Mononuclear cell (primary cell): ENCODE data around the gene GNB2. TPM values are rescaled to one million over a fixed set of nuclear protein-coding genes. Genes with fewer than 3 reads are reported as not detected.

Experiments used
- H3K27me3 ChIP-seq: 2 replicates; pipeline ENCODE4 v1.6.0; 2011; ENCODE audit warnings: low read length, control low read depth; ENCODE audit not compliant: insufficient read depth
- H3K4me1 ChIP-seq: 2 replicates; pipeline ENCODE4 v1.5.1; 2011; ENCODE audit warnings: mild to moderate bottlenecking, low read length, control low read depth; ENCODE audit not compliant: insufficient read depth
- H3K4me3 ChIP-seq: 2 replicates; pipeline ENCODE4 v1.5.1; 2011; ENCODE audit warnings: mild to moderate bottlenecking, low read length, moderate library complexity
- H3K9me3 ChIP-seq: 2 replicates; pipeline ENCODE4 v1.5.1; 2011; ENCODE audit warnings: low read depth, mild to moderate bottlenecking, control low read depth, low read length
- total RNA-seq: library from RNA; depleted of rRNA; stranded (reverse); fragments of >200 nt; gene quantifications from one replicate; pipeline ENCODE4 v1.2.3, GENCODE V29; 2012

The GNB2 gene
- total RNA-seq = 82.2 TPM

DNA sequence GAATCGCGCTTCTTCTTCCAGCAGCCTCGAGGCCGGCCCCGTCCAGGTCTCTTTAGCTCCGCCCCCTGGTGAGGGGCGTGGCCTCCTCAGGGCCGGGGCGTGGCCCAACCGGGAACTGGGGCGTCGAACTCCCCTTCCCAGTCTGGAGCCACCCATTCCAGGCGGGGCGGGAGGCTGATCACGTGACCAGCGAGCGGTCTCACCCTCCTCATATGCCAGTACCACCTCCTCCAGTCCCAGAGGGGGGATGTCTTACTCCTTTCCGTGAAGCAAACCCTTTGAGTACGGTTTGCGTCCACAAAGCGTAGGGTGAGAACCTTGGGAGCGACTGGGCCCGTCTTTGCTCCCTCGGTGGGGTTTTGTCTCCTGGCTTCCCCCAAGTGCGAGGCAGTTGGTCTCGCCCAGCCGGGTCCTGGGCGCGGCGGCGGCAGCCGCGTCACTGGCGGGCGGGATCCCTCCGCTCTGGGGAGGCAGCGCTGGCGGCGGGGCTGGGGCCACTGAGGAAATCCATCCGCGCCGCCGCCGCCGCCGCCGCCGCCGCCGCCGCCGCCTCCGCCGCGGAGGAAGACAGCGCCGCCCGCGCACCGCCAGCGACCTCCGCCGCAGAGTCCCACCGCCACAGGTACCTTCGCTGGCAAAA is at the start of gene GNB2:
TSS of gene GNB2 (plus strand) at position 439 of the 640 bp plus-strand sequence. CDS start 2,526 bp downstream, outside the sequence.
- Histone ChIP-seq H3K4me3 (peak within 1 kb of the TSS; percentile 95), H3K9me3 (no peaks in the 10 kb centered on the region), H3K27me3 (no peaks in the 10 kb centered on the region), H3K4me1 (peaks cover 29% of the 10 kb centered on the region)

DNA sequence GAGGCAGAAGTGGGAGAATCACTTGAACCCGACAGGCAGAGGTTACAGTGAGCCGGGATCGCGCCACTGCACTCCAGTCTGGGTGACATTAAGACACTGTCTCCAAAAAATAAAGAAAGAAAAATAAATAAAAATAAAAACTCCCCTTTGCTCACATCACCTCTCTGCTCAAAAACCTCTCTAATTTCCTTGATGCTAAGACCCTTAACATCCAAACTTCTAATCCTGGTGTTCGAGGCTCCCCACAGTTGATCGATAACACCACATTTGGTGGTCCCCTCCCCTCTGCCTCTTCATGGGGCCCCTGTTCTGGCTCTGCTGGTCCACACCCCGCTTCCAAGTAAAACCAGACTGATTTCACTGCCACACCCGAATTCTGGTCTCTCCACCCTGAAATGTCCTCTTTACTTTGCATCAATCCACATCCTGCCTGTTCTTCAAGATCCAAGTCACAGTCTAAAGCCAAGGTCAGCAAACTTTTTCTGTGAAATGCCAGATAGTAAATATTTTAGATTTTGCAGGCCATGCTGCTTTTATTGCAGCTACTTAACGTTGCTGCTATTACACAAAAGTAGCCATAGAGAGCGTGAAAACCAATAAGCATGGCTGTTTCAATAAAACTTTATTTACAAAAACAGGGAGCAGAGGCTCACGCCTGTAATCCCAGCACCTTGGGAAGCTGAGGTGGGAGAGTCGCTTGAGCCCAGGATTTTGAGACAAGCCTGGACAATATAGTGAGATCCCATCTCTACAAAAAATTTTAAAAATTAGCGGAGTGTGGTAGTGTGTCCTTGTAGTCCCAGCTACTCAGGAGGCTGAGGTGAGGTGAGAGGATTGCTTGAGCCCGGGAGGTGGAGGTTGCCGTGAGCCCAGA is 49.4 kb upstream of the GNB2 start:
- H3K27me3 ChIP-seq = no peaks in the 10 kb centered on the region

DNA sequence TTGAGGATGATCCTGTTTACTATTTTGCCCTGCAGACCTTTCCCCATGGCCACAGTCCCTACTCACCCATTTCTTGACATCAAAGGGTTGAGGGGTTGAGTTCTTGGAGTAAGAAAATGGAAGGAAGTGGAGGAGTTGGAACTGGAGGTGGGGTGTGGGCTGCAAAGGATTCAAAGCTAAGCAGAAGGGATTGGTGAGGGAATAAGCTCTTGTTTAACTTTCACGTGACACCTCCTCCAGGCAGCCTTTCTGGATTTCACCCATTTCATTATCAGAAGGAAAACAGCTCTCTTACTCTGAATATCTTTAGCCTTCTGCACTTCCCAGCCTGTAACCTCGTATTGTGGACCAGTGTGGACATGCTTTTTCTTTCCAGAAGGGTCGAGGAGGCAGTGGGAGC is 47.5 kb upstream of the GNB2 start:
- H3K4me3 ChIP-seq = no peak overlapping the region
- no peaks in the 10 kb centered on the region for H3K27me3 ChIP-seq
- H3K4me1 ChIP-seq = peaks cover 13% of the 10 kb centered on the region
- H3K9me3 ChIP-seq = no peaks in the 10 kb centered on the region

More for the DNA sequence above, 49.4 kb upstream of the GNB2 start:
- no peaks in the 10 kb centered on the region for H3K9me3 ChIP-seq
- peaks cover 13% of the 10 kb centered on the region for H3K4me1 ChIP-seq
- H3K4me3 ChIP-seq = no peak overlapping the region

DNA sequence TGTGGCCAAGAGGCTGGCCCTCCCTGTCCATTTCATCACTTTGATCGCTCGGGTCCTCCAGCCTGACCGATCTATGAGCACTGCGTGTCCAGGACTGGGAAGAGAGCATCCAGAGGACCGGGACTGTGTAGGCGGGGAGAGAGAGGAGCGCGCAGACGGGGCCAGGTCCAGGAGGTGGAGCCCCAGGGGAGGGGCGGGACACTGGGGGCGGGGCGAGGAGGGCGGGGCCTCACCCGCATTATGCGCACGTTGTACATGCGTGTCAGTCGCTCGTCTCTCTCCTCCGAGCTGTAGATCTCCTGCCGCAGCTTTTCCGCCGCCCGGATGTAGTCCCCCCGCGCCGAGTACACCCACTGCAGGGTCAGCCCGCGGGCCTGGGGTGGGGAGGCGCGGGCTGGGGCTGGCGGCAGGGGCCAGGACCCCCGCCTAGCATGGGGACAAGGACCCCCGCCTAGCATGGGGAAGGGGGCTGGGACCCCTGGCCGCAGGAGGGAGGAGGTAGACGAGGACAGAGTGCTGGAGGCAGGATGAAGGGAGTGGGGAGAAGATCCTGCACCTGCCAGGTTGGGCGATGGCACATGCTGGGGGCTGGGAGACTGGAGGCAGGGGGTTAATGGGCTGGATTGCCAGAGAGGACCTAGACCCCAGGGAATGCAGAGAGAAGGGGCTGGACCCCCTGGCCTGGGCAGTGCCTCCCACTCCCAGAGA is 46.9 kb upstream of the GNB2 start:
- Histone ChIP-seq H3K4me1 (peaks cover 13% of the 10 kb centered on the region), H3K4me3 (no peak overlapping the region), H3K27me3 (no peaks in the 10 kb centered on the region), H3K9me3 (no peaks in the 10 kb centered on the region)

DNA sequence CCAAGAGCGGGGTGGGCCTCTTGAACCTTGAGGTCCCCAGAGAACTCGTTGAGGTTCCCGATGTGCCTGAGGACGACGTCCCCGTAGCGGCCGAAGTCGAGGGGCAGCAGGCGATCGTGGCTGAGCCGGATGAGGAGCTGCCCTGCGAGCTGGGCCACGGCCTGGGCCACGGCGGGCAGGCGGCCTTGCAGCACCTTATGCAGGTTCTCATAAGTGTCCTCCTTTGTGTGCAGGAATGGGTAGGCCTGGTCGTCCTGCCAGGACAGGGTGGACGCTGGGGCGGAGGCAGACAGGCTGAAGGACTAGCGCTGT is 46.3 kb upstream of the GNB2 start:
- Histone ChIP-seq H3K9me3 (no peaks in the 10 kb centered on the region), H3K27me3 (no peaks in the 10 kb centered on the region), H3K4me1 (peaks cover 13% of the 10 kb centered on the region), H3K4me3 (no peak overlapping the region)

DNA sequence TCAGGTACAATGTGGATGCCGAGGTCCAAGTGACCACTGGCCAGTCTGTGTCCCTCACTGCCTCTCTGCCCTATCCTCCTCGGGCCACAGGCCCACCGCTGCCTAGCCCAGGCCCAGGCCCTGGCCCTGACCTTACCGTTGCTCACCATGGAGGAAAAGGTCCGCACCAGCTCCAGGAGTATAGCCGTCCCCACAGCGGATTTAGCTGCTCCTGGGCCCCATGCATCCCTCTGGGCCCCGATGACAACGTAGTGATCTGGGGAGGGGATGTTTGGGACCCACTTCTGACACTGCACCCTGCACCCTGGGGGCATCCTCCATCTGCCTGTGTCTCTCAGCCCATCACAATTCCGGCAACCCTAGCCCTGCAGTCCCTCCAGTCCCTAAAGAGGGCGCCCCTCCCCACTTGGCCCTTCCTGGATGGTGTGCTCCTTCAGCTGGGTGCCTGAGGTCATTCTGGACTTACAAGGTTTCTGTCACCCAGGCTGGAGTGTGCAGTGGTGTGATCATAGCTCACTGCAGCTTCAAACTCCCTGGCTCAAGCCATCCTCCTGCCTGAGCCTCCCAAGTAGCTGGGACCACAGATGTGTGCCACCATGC is 44.3 kb upstream of the GNB2 start:
- Histone ChIP-seq H3K27me3 (peaks cover 3% of the 10 kb centered on the region), H3K9me3 (no peaks in the 10 kb centered on the region), H3K4me1 (peaks cover 23% of the 10 kb centered on the region), H3K4me3 (no peak overlapping the region)

DNA sequence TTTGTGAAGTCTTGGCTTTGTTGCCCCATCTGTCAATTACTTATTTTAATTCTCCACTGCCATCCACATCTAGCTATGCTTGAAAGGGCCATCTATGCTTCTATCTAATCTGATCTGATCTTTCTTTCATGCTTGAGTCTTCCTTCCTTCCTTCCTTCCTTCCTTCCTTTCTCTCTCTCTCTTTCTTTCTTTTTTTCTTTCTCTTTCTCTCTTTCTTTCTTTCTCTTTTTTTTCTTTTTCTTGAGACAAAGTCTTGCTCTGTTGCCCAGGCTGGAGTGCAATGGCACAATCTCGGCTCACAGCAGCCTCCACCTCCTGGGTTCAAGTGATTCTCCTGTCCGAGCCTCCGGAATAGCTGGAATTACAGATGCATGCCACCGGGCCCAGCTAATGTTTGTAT is 43.5 kb upstream of the GNB2 start:
- Histone ChIP-seq H3K27me3 (peaks cover 3% of the 10 kb centered on the region), H3K4me1 (peaks cover 23% of the 10 kb centered on the region), H3K9me3 (no peaks in the 10 kb centered on the region), H3K4me3 (no peak overlapping the region)

DNA sequence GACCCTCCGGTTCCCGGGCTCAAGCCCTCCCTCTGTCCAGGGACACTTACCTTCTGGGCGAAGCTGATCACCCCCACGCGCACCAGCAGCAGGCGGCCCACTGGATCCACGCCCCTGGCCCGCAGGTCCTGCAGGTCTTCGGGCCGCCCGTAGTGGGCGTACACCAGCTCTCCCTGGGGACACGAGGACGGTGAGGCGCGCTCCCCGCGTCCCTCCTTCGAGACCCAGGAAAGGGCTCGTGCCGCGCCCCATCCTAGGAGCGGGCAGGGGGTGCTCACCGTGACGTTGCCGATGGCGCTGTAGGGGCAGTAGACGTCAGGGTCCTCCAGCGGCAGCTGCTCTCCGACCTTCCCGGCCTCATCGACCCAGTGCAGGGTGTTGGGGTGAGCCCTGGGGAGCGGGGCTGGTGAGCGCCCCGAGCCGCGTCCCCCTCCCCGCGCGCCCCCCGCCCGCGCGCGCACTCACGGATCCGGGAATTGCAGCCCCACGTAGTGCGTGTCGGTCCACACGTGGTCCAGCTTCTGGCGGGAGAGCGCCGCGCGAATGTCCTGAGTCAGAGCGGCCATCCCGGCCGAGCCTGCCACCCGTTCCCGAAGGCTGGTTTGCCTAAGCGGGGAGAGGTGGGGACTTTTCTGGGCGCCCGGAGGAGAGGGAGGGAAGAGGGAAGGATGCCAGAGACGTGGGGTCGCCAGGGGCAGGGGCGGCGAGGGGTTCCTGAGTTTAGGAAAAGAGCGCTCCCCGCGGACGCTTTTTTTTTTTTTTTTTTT is 40.4 kb upstream of the GNB2 start:
- Histone ChIP-seq H3K4me1 (peaks cover 10% of the 10 kb centered on the region), H3K9me3 (no peaks in the 10 kb centered on the region), H3K4me3 (peak overlapping the region; percentile 46), H3K27me3 (peaks cover 3% of the 10 kb centered on the region)

DNA sequence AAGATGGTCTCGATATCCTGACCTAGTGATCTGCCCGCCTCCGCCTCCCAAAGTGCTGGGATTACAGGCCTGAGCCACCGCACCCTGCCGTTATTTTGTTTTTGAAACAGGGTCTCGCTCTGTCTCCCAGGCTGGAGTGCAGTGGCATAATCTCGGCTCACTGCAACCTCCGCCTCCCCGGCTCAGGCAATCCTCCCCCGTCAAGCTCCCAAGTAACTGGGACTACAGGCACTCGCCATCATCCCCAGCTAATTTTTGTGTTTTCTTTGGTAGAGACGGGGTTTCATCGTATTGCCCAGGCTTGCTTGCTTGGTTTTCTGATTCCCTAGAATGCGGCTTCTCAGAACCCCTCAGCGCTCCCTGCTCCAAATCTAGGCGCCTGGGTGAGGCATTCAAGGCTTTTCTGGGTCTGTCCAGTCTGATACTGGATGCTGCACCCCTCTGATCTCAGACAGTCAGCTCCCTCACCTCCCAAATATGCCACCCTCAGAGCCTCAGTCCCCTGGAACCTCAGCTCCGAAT is 33.5 kb upstream of the GNB2 start:
- H3K27me3 ChIP-seq = no peaks in the 10 kb centered on the region
- H3K4me3 ChIP-seq = no peak overlapping the region
- no peaks in the 10 kb centered on the region for H3K4me1 ChIP-seq
- no peaks in the 10 kb centered on the region for H3K9me3 ChIP-seq

DNA sequence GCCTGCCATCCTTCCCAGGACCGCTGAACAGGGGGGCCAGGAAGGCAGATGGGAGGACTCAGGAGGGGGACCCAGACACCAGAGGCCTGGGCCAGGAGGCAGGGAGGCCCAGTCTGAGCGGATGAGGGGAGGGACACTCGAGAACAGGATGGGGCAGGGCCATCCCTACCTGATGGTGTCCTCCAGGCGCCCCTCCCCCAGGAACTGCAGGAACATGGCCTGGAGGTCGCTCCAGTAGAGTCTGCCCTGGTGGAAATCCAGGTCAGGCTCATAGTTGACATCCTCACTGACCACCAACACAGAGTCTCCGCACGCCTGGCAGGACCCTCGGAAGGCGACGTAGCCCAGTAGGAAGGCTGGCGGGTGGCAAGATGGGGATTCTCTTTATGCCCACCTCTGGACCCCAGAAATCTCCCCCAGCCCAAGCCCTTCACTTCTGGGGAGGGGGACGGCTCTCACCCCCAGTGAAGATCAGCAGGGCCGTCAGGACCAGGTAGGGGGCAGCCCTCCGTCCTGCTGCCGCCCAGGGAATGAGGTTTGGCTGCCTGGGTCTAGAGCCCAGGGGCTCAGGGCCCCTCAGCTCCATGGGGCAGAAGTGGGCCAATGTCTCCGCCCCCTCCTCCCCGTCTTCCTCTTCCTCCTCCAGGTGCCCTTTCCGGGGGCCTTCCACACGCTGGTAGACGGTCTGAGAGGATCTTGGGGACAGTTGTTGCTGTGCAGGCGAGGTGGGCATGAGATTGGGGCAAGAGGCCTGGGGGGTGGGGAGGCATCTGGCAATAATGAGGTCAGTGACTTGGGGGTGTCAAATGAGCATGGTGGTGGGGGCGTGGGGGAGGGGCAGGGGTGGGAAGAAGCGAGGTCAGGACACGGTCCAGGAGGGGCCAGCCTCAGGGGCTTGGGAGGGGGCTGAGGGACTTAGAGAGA is 32.8 kb upstream of the GNB2 start:
- H3K27me3 ChIP-seq = no peaks in the 10 kb centered on the region
- no peaks in the 10 kb centered on the region for H3K9me3 ChIP-seq
- H3K4me1 ChIP-seq = no peaks in the 10 kb centered on the region
- H3K4me3 ChIP-seq = no peak overlapping the region

DNA sequence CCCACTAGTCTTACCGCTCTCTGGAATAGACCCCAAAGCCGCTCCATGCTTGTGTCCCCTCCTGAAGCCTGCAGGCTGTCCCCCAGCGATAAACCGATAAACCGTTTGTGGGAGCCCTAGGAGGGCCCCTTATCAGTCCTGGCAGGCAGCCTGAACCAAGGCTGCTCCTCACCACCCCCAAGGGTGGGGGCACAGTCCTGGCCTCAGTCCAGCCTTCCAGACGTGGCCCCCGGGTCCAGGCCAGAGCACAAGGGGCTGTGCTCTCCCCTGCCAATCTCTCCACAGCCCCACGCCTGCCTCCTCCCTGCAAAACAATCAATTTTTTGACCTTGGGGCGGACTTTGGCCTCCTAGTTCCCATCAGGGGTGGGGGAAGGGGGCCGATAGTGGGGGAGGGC is 32.1 kb upstream of the GNB2 start, which contains the start of gene TFR2:
TSS of gene TFR2 (minus strand) at position 90 of the 397 bp plus-strand sequence. CDS start at position 47, 43 bp downstream.
- Histone ChIP-seq H3K9me3 (no peaks in the 10 kb centered on the region), H3K27me3 (no peaks in the 10 kb centered on the region), H3K4me3 (no peak within 1 kb of the TSS), H3K4me1 (no peaks in the 10 kb centered on the region)

DNA sequence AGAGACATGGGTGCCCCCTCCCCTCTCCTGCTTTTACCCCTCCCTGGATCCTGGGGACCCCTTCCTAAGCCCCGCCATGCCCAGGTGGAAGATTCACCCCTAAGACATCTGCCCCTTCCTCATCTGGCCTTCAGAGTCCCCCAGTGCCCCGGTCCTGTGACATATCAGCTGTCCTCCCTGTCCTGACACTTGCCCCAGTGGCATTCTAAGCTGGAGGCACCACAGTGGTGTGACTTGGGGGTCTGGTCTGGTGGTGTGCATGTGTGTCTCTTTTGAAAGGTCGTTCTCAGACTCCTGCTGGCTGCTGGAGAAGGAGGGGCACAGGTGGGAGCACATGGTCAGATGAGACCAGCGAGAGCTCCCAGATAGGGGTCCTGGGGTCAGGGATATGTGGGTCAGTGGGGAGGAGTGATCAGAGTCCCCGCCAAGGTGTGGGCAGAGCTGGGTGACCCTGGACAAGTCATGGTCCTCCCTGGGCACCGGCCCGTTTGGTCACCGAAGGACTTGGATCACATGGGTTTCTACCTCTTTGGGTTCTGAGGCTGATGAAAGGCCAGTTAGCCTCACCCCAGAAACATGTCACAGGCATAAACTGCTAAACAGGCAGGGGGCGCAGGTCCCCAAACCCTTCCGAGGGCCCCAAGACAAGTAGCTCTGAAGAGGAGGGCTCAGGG is 31.5 kb upstream of the GNB2 start:
- Histone ChIP-seq H3K9me3 (no peaks in the 10 kb centered on the region), H3K27me3 (no peaks in the 10 kb centered on the region), H3K4me3 (no peak overlapping the region), H3K4me1 (no peaks in the 10 kb centered on the region)

DNA sequence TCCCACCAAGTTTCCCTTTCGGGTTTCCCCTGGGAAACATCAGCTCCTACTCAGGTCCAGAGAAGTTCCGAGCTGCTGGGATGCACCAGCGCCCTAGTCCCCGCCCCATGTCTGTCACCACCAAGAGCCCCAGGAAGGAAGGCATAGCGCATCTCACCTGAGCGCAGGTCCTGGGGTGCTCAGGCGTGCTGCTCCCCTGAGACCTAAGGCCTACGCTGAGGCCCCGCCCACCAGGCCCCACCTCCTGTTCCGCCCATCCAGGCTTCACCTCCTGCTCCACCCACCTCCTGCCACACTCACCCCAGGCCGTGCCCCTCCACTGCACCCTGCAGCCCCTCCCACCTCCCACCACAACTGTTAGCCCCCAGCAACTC is 31.0 kb upstream of the GNB2 start:
- no peaks in the 10 kb centered on the region for H3K27me3 ChIP-seq
- H3K4me3 ChIP-seq = no peak overlapping the region
- H3K9me3 ChIP-seq = no peaks in the 10 kb centered on the region
- no peaks in the 10 kb centered on the region for H3K4me1 ChIP-seq
